ENCODE data around the gene ZKSCAN7.

DNA sequence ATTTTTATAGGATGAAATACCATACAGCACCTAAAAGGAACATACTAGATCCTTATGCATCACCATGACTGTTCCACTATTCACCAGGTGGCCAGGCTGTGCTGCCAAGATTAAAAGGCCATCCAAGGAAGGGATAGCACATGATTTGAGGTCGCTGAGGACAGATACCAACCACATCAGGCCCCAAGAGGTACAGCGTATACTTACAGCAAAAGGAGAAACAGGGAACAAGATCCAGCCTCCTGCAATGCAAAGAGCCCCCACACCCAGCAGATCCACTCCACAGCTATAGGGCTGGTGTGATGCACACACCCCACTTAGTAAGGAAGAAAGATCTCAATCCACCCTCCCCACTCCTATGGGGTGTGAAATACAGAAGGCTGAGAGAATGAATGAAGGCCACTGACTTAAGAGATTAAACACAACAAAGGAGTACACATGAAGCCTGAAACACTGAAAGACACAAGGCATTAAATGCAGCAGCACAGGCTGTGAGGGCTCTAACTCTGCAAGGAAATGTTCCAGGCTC, 45.5 kb upstream of the ZKSCAN7 start:
- TF ChIP-seq, protein P1, sequence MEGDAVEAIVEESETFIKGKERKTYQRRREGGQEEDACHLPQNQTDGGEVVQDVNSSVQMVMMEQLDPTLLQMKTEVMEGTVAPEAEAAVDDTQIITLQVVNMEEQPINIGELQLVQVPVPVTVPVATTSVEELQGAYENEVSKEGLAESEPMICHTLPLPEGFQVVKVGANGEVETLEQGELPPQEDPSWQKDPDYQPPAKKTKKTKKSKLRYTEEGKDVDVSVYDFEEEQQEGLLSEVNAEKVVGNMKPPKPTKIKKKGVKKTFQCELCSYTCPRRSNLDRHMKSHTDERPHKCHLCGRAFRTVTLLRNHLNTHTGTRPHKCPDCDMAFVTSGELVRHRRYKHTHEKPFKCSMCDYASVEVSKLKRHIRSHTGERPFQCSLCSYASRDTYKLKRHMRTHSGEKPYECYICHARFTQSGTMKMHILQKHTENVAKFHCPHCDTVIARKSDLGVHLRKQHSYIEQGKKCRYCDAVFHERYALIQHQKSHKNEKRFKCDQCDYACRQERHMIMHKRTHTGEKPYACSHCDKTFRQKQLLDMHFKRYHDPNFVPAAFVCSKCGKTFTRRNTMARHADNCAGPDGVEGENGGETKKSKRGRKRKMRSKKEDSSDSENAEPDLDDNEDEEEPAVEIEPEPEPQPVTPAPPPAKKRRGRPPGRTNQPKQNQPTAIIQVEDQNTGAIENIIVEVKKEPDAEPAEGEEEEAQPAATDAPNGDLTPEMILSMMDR (IDR thresholded peaks at IDR 0.05) = no peak
- TF ChIP-seq EP300 (IDR thresholded peaks at IDR 0.05) = no peak

Data from sigmoid colon (tissue), 4 donors.